GM19193 (cell line): ENCODE data around the gene SIM1.

Source experiments
- POLR2A ChIP-seq: IDR thresholded peaks from 4 replicates; pipeline ENCODE4 v1.6.1; 2011; ENCODE audit not compliant: insufficient read depth, insufficient read length; ENCODE audit errors: extremely low read depth

Gene SIM1

DNA sequence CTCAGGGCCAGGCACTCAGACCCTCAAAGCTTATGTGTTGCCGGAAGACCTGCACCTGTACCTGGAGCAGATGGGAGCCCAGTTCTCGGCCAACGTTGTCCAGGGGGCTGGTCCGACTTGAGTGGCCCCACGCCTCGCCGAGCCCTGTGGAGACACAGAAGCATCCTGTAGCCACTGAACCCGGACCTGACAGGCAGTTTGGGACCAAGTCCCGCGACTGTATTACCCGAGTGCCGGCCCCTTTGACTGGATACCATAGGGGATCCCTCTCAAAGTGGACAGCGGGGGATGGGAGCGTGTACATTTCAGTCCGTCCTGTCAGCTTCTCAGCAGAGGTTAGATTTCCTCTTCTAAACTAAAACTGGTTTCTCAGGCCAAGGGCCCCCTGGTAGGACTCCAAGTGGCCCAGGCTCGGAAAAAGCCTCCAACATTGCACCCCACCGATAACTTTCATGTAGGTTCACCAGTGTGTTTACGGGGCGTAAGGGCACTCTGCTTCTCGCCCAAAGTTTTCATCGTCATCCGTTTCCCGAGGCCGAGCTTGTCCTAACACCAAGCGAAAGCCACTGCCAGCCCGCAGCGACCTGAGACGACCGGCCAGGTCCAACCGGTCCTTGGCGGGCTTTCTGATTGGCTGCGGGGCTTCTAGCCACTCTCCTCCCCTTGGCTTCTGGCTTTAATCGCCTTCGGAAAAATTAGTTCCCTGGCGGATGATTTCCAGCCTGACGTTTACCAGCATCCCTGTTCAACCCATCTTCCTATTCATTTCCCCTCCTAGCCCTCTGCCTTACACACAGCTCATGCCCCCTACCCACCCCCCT, 10.8 kb downstream of the SIM1 start:
- no peak for TF ChIP-seq POLR2A

DNA sequence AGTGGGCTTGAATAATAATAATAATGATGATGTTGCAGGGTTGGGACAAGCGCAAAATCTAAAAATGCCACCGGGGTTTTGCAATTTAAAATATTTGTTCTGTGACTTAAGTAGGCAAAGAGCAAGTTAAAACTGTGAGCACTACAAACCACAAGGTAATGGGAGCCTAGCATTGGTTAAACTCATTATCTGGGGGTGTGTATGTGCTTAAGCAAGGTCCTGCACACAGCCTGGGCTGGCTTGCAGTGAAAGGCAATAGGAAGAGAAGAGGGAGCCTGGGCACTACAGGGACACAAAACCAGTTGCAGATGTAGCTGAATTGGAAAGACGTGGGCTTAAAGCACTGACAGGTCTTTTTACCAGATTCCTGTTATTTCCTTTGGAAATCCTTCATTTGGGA, 11.7 kb downstream of the SIM1 start:
- TF ChIP-seq POLR2A: no peak

DNA sequence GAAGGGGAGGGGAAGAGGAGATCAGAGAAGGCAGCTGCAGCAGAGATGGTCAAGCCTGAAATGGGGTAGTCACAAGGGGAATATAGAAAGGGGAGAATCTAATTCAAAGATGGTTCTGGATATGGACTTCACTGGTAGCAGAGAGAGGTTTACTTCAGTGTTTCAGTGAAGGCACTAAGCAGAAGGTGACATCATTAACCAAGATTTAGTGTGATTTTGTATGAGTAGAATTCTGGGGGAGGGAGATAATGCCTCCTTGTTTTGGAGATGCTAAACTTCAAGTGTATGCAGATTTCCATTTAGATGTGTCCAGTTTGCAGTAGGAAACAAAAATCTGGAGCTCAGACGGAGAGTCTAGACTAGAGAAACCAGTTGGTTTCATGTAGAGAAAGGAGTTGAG, 13.1 kb downstream of the SIM1 start:
- TF ChIP-seq POLR2A: no peak

DNA sequence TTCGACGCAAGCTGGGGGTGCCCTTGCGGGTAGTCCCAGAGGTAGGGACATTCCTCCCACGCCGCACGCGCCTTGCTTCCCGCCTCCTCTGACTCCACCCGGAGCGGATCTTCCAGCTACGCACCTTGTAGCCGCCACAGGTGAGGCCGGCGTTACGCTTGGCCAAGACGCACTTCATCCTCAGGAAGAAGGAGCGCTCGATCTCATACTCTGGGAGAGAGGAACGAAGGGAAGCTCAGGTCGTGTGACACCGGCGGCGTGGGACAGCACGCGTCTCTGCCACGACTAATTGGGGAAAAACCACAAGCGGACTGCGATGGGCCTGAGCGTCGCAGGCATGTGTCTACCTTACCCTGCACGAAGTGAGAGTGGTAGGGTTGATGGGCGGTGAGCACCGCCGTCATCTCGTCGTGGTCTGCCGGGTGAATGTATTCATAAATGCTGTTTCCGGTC, 15.5 kb downstream of the SIM1 start:
- no peak for TF ChIP-seq POLR2A

DNA sequence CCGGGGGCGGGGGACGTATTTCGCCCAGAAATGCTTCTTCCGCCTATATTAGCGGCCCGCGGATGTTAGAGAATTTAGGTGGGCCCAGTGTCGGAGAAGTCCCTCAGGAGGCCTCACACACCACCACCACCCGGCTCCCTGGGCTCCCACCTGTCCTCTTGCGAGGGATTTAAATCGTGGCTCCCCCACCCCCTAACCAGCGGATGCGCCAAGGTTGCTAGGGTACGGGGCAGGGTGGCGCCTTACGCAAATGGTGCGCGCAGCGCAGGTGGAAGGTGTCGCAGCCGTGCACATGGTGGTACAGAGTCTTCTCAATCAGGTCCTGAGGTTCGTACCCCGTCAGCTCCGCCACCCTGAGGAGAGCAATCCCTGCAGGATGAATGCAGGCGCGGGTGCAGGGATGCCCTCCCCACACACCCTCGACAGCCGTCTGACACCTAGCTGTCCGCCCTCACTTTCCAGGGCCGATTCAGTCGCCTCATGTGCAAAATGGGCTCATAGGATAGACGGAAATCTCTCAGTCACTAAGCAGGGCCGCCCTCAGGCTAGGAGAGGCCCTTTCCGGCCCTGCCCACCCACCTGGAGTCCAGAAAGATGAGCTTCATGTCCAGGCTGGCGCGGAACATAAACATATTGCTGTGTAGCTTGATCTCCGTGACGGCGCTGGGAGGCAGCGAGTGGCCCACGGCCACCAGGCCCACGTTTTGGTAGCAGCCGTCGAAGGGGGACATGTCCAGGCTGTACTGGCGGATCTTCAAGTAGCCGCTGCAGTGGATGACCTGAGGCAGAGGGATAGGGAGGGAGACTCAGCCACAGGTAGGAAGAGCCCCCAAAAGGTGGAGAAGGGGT, 16.6 kb downstream of the SIM1 start:
- TF ChIP-seq POLR2A: no peak

DNA sequence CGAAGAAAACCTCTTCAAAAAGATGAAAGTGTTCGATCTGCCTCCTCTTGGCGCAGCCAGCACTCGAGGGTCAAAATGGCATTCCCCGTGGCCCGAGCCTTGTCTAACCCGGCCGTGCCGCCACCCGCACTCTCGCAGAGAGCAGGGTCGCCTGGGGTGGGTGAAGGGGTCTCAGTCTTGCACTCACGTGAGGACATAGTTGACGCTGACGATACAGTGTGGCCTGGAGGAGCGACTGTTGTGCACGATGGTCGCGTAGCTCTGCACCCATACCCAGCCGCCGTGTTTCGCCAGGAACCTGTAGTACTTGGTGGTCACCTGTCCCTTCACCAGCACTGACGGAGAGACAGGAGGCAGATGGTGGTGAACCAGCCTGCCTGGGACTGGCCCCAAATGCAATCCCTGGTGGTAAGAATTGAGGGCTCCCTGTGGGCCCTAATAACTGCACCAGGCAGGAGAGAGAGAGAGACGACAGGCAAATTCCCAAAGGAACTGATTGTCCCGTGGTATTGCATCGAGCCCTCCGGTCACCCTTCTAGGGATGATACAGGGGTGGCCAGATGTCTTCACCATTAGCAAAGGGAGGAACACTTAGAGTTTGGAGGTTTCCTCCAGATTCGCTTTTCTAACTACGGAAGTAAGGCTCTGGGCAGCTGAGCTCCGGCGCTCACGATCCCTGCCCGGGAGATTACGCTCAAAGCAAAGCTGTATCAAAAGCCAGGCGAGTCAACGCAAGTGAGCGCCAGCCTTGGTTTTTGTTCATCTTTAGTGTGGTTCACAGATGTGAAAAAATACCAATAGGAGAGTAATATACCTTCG, 17.4 kb downstream of the SIM1 start:
- no peak for TF ChIP-seq POLR2A

DNA sequence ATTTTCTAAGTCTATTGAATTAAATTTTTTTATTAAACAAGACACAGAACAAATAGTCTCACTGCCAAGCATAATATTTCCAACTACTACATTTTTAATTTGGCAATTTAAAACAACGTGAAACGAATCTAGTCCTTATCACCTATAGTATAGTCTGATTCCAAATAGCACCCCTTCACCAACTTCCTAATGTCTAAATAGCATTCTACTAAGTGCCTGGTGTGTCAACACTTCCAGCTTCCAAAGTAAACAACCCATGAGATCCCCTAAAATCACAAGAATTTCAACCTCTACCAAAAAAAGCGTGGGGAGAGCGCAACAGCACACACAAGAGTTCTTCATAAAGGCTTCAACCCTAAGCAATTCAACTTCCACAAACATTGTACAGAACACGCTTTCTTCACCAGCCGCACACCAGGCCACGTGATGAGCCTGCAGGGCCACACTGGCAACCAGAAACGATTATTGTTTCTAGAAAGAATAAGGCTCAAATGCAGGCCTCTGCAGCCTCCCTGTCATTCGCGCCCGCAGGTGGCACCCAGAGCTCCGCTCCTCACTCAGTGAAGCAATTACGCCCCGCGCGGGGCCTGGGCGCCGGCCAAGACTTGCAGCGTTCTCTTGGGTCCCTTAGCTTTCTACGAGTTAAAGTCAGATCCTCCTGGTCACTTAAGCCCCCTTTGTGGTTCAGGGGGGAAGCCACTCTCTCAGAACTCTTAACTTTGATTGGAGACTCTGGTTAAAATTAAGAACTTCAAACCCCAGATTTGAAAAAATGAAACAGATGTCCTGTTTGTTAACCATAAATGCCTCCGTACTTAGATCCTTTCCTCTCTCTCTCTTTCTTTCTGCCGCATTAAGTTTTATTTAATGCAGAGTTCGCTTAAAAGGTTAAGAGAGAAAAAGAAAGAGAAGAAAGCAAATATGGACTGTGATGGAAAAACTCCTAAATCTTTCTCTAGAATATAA, 18.3 kb downstream of the SIM1 start:
- no peak for TF ChIP-seq POLR2A

DNA sequence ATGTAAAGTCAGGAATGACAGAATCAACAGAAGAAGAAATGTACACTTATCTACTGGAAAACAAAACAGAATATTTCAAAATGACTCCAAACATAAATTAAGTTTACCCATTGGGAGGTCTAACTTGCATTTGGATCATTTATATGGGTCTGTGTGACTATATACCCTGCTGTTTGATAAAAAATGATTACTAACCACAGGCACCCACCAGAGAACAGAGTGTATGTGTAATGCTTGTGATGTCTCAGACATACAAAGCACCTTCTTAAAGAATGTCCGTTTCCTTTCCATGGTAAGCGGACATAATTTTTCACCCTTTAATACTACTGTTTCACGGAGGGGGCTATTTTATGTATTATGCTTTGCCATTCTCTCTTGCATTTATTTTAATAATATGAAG, 19.2 kb downstream of the SIM1 start:
- TF ChIP-seq POLR2A: no peak

DNA sequence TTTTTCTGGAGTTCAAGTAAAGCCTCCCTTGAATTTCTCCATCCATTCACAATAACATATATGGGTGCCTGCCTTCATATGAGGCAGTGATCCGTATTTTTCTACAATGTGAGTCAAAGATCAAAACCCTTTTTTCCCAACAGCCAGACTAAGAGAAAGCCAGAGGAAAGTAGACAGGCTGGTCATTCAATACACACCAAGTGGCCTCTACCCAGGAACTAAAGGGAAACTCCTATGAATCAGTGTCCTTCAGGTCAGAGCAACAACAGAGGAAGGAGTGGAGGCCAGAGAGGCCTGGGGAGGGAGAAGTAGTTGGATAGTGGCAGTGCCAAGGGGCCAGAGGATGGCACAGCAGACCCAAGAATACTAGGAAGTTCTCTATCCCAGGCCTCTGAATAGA, 23.8 kb downstream of the SIM1 start:
- no peak for TF ChIP-seq POLR2A

DNA sequence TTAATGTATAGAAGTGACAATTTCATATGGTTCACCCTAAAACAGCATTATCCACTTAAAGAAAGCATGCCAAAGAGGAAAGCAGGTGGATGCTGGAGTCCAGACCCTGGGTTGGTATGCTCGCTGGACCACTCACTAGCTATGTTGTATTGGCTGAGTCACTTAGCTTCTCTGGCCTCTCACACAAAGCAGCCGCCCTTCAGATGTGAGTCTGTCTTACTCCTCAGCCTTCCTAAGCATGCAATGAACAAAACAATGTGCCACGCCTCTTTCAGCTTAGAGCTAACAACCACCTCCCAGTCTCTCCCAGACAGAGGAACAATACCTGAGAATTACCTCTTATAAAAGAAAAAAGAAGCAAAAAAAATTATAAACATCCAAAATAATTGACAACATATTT, 29.4 kb downstream of the SIM1 start:
- TF ChIP-seq POLR2A: no peak

DNA sequence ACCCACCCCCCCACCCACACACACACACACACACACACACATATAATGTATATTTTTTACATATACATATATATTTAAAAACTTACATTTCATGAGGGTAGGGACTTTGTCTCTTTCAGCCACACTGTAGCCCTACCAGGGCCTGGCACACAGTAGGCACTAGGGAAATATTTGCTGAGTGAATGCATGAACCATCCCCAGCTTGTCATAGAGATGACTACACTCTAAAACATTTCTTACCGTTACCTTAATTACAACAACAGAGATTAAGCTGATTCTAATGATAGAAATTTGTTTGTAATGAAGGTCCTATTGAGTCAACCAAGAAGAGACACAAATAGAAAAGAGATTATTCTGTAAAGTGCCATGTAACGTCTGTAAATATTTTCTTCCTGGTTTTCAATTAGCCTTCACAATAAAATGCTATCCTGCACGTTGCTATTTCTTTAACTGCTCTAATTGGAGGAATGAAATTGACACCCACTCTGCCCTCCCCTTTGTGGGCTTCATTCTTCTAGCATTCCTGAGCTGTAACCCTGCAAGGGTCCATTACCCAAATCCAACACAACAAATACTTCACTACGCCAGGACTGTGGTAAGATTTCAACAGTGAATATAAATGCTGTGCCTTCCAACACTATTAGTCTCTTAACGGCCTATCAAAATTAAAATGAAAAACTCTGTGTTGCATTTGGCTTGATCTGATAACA, 30.8 kb downstream of the SIM1 start:
- TF ChIP-seq POLR2A: no peak

DNA sequence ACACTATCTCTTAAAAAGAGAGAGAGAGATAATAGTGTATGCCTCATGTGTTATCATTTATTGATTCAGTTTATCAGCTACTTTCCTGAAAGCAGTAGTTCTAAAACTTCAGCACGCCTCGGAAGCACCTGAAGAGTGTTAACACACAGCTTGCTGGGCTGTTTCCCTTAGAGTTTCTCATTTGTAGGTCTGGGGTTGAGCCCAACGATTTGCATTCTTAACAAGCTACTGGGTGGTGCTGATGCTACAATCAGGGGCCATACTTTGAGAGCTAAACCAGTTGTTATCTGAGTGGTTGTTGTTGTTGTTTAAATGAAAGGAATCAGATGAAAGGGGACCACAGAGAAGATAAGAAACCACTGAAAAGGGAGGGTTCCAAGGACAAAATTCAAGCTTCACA, 32.6 kb downstream of the SIM1 start:
- no peak for TF ChIP-seq POLR2A

DNA sequence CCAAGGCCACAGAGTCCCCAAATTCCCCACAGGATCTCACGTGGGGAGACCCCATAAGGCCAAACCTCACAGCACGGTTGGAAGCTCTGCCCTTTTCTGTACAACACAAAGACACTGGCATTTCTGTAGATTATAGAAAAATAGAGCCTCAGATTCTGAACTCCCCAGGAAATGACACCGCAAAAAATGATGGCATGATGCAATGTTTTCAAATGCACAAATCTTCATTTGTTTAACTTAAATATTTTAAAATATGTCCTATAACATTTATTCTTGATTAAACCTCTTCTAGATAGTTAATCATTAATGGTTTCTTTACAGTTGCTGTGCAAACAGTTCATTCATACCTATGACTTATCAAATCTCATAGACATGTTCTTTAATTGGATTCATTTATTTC, 33.8 kb downstream of the SIM1 start:
- TF ChIP-seq POLR2A: no peak
